Fibroblast of upper back skin (primary cell): ENCODE measurements around the gene NPPC.
"Not testable (repeated sequence)": the region's sequence is repeated elsewhere in the genome, so short reads cannot be mapped to it uniquely, and the experiment has no call there.

ENCODE experiments used
- DNase-seq: peaks from one replicate; pipeline ENCODE4 v3.0.0-alpha.2; 2013

The NPPC gene

GRCh38 chr2:231884438-231885140 lies 41.6 kb downstream of the NPPC start:
- DNase-seq: no peak

GRCh38 chr2:231883468-231883881 lies 42.7 kb downstream of the NPPC start:
- DNase-seq: peak; percentile 73

GRCh38 chr2:231882646-231883045 lies 43.5 kb downstream of the NPPC start:
- DNase-seq: no peak

GRCh38 chr2:231880371-231880770 lies 45.8 kb downstream of the NPPC start:
- DNase-seq: not testable (repeated sequence)

GRCh38 chr2:231879216-231879615 lies 47.0 kb downstream of the NPPC start:
- no peak for DNase-seq

- peak; percentile 3 for DNase-seq
Measured at GRCh38 chr2:231877533-231878456, 48.4 kb downstream of the NPPC start.

- DNase-seq: no peak
Measured at GRCh38 chr2:231874944-231875343, 51.3 kb downstream of the NPPC start.
